Stimulated activated CD4-positive, alpha-beta T cell treated with anti-CD3 and anti-CD28 coated beads, Interleukin-12 subunit alpha, Interleukin-12 subunit beta, amount 100 ng/mL, for 24 hours (primary cell): ENCODE data around the gene CLDN34.

ENCODE experiments used
- DNase-seq, 2 experiments: peaks; one replicate each; pipeline ENCODE4 v3.0.0-alpha.2; 2020; ENCODE audit warnings: low read depth in 2 of 2

The CLDN34 gene, protein sequence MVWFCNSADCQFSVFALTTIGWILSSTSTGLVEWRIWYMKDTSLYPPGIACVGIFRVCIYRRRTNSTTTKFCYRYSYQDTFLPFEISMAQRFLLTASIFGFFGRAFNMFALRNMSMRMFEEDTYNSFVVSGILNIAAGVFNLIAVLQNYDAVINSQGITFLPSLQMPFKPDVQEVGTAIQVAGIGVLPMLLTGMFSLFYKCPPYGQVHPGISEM

GRCh38 chrX:9966775-9967408, at the start of gene CLDN34:
TSS of gene CLDN34 (plus strand) at chrX:9967358. CDS start at chrX:9967358, 0 bp downstream.
- no peak for DNase-seq

DNA sequence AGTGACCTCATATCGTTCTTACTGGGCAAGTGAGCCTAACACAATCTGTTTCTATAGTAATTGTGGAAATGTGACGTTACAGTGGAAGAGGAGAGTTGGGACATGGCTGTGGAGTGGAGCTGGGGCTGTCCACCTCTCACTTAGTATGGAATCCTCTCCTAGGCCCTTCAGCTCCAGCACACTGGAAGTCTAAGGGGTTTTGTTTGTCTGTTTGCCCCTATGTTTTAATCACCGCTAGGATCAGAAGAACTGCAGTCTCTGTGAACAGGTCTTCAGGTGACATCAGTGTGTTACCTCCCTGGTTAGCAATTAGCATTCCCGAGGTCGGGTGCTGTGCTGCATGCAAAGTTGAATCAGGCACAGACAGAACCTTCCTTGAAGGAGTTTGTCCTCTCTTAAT, 49.3 kb upstream of the CLDN34 start:
- no peak for DNase-seq

GRCh38 chrX:9919632-9920172, 47.5 kb upstream of the CLDN34 start:
- DNase-seq, result no peak

DNA sequence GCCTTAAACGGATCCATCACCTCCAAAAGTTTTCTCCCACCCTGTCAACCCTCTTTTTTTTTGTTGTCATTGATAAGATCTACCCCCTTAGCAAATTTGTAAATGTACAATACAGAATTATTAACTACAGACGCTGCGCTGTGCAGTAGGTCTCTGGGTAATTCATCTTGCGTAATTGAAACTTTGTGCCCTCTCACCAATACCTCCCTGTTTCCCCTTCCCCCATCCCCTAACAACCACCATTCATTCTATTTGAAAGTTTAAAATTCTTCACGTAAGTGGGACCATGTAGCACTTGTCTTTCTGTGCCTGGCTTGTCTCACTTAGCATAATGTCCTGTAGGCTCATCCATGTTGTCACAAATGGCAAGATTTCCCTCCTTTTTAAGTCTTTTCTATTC, 45.8 kb upstream of the CLDN34 start:
- no peak for DNase-seq

GRCh38 chrX:9923357-9923756, 43.8 kb upstream of the CLDN34 start:
- DNase-seq, result no peak

- DNase-seq, result no peak
Measured at GRCh38 chrX:9926002-9926401, 41.2 kb upstream of the CLDN34 start.

- DNase-seq, result no peak
Measured at GRCh38 chrX:9927698-9928482, 39.3 kb upstream of the CLDN34 start.

GRCh38 chrX:9935436-9935835, 31.7 kb upstream of the CLDN34 start:
- no peak for DNase-seq

GRCh38 chrX:9937761-9938160, 29.4 kb upstream of the CLDN34 start:
- DNase-seq, result no peak

DNA sequence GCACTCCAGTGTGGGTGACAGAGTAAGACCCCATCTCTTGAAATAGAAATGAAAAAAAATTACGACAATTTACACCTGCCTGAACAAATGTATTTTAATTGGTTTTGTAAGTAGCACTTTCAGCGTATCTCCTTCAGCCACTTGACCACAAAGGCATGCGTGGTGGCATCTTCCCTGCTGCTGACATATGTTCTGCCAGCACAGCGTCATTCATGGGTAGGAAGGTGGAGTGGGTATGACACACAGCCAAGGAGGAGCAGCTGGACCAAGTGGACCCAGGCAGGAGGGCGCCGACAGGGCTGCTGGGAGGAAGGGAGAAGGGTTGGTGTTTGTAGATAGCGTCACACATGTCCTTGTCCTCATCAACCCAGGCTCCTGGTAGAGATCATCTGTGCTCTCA, 28.6 kb upstream of the CLDN34 start:
- DNase-seq, result no peak

- DNase-seq, result no peak
Measured at GRCh38 chrX:9940421-9940820, 26.7 kb upstream of the CLDN34 start.

DNA sequence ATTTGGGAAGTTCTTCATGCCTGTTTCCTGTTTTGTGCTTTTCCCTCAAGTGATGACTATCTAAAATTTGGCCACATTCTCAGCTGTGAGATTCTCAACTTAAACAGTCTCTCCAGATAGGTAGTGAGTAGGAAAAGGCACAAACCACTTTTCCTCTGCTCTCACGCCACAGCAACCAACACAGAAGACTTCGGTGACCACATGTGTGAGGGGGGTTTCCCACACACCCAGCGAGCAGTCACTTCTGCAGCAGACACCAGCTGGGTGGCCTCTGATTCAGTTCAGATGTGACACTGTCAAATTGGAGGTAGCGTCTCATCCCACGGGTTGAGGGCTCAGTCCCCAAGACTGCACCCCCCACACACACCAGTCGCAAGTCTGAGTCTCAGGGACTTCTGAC, 25.1 kb upstream of the CLDN34 start:
- DNase-seq, result peak; percentile 12 to 61

- no peak for DNase-seq
Measured at GRCh38 chrX:9943420-9943819, 23.7 kb upstream of the CLDN34 start.

DNA sequence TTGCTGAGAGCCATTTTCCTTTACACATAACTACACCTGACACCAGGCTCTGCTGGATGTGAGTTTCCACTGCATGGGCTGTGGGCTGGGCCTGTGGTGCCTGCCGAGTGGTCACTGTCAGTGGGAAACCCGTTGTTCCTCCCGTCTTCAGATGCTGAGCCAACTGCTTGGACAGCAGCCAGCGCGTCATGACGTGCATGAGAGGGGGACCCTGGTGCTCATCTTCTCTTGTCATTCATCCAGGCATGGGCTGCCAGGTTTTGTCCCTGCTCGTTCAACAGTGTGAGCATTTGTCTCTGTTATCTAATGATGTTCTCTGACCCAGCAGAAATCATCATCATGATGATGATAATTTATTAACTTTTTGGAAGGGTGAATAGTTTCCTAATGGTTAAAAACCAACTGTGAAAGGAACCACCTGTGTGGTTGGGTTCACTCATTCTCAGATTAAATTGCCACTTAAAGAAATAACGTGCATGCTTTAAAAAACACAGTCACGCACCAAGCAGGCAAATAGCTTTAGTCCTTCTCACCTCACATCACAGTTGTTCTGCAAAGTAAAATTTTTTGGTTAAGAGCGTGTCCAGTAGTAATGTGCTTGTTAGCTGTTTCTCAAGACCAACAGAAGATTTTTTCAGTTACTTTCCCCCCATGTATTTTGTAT, 19.9 kb upstream of the CLDN34 start:
- no peak for DNase-seq

- DNase-seq, result no peak
Measured at GRCh38 chrX:9948406-9948805, 18.8 kb upstream of the CLDN34 start.

DNA sequence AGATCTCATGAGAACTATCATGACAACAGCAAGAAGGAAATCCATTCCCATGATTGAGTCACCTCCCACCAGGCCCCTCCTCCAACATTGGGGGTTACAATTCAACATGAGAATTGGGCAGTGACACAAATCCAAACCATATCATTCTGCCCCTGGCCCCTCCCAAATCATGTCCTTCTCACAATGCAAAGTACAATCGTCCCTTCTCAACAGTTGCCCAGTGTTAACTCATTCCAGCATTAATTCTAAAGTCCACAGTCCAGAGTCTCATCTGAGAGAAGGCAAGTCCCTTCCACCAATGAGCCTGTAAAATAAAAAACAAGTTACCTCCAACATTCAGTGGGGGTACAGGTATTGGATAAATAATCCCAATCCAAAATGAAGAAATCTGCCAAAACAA, 14.9 kb upstream of the CLDN34 start:
- DNase-seq, result no peak

DNA sequence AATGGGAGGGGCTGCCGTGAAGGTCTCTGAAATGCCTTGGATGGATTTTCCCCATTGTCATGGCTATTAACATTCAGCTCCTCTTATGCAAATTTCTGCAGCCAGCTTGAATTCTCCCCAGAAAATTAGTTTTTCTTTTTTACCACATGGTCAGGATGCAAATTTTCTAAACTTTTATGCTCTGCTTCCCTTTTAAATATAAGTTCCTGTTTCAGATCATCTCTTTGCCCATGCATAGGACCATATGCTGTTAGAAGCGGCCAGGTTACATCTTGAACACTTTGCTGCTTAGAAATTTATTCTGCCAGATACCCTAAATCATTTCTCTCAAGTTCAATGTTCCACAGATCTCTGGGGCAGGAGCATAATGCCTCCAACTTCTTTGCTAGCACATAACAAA, 13.8 kb upstream of the CLDN34 start:
- no peak for DNase-seq

GRCh38 chrX:9955506-9955905, 11.7 kb upstream of the CLDN34 start:
- DNase-seq, result no peak

DNA sequence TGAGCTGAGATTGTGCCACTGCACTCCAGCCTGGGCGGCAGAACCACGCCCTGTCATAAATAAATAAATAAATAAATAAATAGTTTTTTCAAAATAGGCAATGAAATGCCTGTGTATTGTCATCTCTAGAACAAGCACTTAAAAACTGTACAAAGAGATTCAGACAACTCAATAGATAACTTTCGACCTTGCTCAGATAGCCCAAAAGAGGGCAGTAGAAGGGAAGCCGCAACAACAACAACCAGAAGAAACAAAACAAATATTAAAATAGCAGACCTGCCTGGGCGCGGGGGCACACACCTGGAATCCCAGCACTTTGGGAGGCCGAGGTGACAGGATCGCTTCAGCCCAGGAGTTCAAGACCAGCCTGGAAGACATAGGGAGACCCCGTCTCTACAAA, 9.4 kb upstream of the CLDN34 start:
- DNase-seq, result no peak

- DNase-seq, result no peak
Measured at GRCh38 chrX:9958183-9958582, 9.0 kb upstream of the CLDN34 start.

DNA sequence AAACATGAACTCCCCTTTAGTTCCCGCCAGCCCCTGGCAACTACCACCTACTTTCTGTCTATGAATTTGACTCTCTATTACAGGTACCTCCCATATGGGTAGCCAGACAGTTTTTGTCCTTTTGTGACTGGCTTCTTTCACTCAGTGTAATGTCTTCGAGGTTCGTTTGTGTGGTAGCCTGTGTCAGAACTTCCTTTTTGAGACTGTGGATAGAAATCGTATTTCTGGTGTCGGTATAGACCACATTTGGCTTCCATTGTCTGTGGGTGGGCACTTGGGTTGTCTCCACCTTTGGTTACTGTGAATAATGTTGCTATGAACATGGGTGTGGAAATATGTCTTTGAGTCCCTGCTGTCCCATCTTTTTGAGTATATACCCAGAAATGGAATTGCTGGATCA, 5.4 kb upstream of the CLDN34 start:
- DNase-seq, result no peak

- DNase-seq, result no peak
Measured at GRCh38 chrX:9977635-9978034, 10.5 kb downstream of the CLDN34 start.
